COLO829 (cell line): ENCODE results near the gene HYI.
"Not testable (repeated sequence)": the region's sequence is repeated elsewhere in the genome, so short reads cannot be mapped to it uniquely, and the experiment has no call there.

Experiments used
- DNase-seq: peaks from one replicate; pipeline ENCODE4 v3.0.0; 2012; ENCODE audit warnings: low spot score

The HYI gene, protein sequence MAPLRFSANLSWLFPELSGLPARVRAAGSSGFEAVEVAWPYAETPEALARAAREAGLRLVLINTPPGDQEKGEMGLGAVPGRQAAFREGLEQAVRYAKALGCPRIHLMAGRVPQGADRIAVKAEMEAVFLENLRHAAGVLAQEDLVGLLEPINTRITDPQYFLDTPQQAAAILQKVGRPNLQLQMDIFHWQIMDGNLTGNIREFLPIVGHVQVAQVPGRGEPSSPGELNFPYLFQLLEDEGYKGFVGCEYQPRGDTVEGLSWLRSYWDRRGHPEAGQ

DNA sequence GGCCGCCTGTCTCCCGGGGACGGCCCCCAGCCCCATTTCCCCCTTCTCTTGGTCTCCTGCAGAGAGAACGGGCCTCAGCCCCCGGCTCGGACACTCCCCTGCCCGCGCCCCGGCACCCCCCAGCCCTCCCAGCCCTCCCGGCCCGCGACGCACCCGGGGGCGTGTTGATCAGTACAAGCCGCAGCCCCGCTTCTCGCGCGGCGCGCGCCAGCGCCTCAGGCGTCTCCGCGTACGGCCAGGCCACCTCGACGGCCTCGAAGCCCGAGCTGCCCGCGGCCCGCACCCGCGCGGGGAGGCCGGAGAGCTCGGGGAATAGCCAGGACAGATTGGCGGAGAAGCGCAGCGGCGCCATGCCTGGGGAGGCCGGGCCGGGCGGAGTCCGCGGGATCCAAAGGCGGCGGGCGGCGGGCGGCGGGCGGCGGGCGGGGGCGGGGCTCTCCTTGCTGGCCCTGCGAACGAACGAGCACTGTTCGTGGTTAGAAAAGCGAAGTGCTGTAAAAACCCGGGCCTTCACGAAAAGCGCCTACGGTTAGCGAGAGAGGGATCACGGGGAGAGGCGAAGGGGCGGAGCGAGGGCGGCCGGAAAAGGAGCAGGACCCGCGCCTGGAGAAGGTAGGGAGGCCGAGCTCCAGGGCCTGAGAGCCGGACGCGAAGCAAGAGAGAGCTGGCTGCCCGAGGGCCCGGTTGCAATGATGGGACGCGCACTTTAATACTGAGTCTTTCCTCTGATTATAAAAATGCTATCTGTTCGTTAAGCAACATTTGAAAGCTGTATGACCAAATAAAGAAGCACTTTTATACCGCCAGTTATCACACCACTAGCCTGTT is at the start of gene HYI:
TSS of gene HYI (minus strand) at position 490 of the 828 bp plus-strand sequence. CDS start at position 352, 138 bp downstream.
- DNase-seq, result peak; percentile 74

DNA sequence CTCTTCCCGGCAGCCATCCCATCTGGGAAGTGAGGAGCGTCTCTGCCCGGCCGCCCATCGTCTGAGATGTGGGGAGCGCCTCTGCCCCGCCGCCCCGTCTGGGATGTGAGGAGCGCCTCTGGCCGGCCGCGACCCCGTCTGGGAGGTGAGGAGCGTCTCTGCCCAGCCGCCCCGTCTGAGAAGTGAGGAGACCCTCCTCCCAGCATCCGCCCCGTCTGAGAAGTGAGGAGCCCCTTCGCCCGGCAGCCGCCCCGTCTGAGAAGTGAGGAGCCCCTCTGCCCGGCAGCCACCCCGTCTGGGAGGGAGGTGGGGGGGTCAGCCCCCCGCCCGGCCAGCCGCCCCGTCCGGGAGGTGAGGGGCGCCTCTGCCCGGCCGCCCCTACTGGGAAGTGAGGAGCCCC is 48.1 kb upstream of the HYI start:
- not testable (repeated sequence) for DNase-seq

DNA sequence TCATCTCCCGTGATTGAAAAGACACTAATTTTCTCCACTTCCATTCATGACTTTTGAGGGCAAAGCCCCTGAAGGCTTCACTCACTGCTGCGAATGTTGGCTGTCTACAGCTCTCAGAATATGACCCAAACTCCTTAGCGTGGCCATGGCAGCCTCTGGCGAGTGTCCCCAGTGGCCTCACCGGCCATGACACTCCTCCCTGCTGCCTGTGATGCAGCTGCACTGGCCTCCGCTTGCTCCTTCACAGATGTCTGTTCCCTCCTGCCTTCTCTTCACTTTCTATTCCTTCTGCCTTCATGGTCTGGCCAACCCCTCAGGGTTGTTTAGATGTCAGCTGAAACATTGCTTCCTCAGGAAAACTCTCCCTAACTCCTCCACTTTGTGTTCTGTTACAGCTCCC is 46.2 kb upstream of the HYI start:
- DNase-seq, result no peak

DNA sequence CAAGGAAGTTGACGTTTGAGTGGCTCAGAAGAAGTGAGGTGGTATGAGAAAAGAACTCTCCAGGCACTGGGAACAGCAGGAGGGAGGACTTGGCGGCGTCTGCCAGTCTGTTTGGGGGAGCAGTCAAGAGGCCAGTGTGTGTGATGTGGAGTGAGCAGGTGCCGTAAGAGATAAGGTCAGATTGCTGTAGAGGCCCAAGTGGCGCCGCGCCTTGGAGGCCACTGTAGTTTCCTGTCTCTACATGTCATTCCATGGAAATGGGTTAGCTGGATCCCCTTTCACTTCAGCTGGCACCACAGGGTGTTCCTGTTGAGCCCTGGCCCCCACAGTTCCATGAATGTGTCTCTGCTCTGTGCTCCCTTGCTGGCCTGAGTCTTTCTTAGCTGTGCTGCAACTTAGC is 41.5 kb upstream of the HYI start:
- no peak for DNase-seq

DNA sequence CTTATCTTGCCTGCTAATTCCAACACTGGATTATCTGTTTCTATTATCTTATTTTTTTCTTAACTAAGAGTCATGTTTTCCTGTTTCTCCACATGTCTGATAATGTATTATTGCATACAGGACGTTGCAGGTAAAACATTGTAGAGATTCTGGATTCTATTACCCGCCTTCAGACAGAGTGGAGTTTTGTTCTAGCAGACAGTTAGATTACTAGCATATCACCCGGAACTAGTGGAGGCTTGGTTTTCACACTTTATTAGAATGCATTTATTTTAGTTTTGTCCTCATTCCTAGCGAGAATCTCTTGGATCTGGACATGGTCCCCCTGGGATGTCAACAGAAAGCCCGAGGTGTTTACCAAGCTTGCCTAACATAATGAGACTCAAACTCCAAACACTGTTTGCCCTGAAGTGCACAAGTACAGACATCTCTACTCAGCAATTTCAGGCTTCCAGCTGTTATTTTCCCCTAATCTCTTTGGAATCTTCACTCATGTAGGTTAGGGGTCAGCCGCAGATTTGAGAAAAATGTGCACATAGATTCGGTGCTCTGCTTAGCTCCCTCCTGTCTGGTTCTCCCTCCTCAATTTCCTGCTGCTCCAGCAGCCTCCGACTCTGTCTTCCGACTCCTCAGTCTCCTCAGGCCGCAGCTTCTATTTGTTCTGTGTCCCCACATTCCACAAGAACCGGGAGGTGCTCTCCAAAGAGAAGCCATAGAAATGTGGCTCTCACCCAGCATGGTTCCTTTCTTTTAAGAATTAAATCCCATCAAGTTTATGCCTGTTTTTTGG is 40.1 kb upstream of the HYI start:
- no peak for DNase-seq

DNA sequence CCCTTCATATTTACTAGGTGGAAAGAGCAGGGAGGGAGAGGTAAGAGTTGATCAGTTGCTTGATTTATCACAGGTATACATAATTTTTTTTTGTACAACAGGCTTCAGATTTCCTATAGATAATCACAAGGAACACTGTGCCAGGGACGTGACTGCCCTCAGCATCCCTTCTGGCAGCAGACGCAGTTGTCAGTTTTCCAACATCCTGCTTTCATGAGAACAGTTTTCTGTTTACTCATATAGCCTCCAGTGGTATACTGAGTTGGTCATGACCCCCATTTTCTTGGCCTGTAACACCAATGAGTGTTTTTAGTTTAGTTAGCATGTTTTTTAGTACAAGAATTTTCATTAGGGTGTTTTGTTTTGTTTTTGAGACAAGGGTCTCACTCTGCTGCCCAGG is 39.1 kb upstream of the HYI start:
- no peak for DNase-seq

DNA sequence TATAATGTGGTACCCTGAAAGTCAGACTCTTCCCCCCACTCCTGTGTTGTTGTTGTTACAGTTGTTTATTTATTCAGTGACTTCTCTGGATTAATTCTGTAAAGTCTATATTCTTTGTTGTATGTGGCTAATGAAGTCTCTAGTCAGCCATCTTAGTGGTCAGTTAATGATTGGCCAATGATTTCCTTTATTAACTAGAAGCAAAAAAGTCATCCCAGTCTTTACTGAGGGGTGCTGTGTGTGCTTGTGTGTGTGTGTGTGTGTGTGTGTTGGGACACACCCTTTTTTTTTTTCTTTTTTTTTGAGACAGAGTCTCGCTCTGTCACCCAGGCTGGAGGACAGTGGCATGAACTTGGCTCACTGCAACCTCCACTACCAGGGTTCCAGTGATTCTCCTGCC is 37.3 kb upstream of the HYI start:
- no peak for DNase-seq

DNA sequence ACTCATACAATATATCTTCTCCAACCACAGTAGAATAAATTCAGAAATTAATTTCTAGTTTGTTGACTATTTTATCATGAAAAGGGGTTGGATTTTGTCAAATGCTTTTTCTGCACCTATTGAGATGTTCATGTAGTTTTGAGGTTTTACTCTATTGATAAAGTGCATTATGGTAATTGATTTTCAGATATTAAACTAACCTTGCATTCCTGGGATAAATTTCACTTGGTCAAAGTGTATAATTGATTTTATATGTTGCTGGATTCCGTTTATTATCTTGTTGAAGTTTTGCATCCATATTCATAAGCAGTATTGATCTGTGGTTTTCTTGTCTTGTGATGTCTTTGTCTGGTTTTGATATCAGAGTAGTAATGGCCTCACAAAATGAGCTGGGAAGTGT is 34.4 kb upstream of the HYI start:
- no peak for DNase-seq

DNA sequence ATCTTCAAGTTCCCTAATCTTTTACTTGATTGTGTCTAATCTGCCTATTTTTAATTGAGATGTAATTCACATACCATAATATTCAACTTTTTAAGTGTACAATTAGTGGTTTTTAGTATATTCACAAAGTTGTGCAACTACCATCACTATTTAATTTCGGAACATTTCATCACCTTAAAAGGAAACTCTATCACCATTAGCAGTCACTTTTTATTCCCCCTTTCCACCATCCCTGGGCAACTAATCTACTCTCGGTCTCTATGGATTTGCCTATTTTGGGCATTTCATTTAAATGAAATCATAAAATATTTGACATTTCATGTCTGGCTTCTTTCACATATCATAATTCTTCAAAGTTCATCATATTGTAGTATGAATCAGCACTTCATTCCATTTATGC is 30.6 kb upstream of the HYI start:
- DNase-seq, result no peak

DNA sequence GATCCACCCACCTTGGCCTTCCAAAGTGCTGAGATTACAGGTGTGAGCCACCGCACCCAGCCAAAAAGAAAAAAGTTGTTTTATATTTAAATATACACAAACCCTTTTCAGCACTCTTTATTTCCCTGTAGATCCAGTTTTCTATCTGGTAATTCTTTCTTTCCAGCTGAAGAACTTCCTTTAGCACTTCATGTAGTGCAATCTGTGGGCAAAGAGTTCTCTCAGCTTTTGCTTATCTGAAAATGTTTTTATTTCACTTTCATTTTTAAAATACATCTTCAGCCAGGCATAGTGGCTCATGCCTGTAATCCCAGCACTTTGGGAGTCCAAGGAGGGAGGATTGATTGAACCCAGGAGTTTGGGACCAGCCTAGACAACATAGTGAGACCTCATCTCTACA is 28.5 kb upstream of the HYI start:
- DNase-seq, result no peak

DNA sequence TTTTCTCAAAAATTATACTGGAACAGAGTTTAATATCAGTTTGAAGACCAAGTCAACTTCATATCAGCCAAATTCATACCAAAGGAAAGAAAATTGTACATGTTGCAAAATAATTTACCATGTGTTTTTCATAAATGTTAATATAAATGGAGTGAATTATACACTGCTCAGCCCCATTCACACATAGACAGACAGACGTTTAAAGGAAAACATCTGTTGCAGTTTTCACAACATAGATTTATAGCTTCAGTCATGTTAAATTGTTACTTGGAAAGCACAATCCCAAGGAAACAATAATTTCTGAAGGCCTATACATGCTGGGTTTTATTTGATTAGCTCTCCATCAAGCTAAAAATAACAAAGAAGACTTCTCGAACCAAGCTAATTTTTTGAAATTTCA is 27.8 kb upstream of the HYI start:
- no peak for DNase-seq

DNA sequence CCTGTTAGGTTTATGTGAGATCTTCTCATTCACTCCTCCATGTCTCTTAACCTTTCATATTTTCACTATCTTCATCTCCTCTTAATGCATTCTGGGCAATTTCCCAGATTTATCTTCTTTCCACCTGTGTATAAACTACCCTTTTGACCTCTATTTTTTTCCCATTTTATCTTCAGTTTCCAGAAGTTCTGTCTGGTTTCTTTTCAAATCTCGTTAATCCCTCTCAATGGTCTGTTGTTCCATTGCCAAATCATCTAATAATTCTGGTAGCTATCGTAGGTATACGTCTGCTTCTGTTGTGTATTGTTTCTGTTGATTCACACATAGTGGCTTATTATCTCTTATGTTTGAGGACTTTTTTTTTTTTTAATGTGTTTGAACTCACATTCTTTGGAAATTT is 25.7 kb upstream of the HYI start:
- DNase-seq, result no peak

DNA sequence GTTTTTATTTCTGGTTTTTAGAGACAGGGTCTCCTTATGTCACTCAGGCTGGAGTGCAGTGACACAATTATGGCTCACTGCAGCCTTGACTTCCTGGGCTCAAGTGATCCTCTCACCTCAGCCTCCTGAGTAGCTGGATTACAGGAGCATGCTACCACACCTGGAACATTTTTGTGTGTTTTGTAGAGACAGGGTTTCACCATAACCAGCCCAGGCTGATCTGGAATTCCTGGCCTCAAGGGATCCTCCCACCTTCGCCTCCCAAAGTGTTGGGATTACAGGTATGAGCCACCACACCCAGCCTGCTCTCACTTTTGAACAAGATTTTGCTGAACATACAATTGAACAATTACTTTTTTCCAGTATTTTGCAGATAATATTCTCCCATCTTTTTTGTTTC is 24.0 kb upstream of the HYI start:
- no peak for DNase-seq

DNA sequence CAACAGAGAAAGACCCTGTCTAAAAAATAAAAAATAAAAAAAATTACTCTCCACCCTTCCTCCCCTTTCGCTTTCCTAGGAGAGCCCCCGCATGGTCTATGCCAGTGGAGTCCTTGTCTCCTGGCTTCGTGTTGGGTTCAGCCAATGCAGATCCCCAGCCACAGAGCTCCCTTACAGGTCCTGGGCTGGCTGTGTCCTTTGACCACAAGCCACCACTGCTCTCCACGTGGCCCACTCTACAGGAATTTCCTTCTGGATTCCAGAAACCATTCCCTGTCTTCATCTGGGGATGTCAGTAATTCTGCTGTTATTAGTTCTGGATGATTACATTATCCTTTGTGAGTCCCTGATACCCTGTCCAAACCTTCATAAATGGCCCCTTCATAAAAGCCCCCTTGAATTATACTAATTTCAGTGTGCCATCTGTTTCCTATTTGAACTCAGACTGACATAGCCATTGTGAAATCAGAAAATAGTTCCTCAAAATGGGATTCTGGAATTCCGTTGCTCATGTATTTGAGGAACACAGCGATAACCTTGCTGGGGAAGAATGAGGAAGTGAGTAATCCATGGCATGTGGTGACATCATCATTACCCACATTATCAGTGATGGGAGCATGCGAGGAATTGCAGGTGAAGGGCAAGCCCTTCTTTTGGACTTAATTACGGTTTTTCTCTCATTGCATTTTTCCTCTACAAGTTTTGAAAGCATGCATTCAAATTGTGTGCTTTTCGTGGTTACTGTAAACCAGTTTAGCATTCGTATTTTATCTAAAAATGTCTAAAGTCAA is 22.1 kb upstream of the HYI start:
- not testable (repeated sequence) for DNase-seq

DNA sequence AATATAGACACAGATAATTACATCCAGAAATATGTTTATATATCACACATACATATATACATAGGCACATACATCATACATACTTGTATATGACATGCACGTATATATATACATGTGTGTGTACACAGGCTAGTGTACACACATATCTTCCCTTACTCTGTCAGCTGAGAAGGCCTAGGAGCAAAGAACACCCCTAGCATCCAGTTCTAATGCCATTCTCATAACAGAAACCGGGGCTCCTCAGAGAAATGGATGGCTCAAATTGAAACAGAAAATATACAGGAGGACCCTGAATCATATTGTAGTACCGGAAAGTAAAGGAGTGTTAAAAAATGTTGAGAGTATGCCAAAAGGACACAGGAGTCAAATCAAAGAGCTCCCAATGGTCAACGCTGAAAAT is 19.7 kb upstream of the HYI start:
- no peak for DNase-seq

DNA sequence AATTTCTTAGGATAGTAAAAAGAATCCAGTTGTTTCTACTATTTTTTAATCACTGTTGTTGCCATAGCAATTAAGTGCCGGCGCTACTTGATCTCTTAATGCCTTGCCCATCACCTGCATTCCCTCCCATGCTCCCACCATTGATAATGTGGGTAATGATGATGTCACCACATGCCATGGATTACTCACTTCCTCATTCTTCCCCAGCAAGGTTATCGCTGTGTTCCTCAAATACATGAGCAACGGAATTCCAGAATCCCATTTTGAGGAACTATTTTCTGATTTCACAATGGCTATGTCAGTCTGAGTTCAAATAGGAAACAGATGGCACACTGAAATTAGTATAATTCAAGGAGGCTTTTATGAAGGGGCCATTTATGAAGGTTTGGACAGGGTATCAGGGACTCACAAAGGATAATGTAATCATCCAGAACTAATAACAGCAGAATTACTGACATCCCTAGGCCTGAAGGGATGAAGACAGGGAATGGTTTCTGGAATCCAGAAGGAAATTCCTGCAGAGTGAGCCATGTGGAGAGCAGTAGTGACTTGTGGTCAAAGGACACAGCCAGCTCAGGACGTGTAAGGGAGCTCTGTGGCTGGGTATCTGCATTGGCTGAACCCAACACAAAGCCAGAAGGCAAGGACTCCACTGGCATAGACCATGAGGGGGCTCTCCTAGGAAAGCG is 18.9 kb upstream of the HYI start:
- not testable (repeated sequence) for DNase-seq

DNA sequence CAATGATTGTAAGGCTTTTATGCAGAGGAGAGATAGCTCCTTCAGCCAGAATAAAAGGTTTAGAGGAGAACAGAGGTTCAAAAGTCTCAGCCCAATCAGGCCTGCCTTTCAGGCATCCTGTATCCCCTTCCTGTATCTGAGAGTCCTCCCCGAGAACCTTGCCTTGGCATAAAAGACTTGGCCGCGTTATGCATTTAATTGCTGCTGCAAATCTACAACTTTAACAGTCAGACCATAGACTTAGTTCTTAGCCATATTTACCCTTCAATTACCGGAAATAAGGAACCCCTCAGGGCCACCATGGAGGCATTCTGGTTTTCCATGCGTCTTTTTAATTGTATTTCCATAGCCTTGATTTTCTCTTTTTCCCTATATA is 18.3 kb upstream of the HYI start:
- no peak for DNase-seq

DNA sequence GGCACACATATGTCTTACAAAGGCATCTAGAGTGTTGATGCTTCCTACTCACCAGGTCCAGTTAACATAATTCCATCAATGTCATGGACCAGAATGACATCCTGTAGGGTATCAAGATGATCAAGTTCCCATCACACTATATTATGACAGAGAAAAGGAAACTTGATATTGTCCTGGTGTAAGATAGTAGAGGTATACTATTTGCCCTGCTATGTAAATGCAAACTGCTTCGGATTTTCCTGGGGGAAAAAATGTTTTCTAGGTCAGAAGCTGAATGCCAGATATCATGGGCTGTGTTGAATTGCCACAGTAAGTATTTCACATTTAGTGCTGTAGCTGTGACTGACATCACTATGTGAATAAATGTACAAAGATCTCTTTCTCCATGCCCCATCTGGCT is 16.2 kb upstream of the HYI start:
- DNase-seq, result no peak

DNA sequence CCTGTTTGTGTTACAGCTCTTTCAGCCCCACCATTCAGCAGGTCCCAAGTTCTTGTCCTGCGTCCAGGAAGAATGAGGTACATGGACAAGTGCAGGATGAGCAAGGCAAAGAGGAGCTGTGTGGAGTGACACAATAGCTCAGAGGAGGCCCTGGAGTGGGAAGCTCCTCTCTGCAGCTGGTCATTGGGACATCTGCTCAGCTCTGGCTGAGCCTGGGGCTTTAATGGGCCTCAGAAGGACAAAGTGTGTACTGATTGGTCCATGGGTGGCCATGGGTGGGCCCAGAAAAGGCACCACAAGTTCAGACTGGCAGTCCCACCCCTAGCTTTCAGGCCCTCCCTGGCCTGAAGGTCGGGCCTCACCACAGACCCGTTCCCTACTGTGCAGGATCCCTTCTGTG is 14.7 kb upstream of the HYI start:
- DNase-seq, result no peak

DNA sequence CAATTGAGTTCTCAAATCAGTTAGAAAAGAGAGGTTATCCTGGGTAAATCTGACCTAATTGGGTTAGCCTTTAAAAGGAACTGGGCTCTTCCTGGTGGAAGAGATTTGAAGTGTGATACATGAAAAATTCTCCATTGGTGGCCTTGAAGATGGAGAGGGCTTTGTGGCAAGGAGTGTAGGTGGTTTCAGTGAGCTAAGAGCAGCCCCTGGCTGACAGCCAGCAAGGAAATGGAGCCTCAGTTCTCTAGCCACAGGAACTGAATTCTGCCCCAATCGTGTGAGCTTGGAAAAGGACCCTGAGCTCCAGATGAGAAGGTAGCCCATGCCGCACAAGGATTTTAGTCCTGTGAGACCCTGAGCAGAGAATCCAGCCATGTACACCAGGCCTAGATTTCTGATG is 12.7 kb upstream of the HYI start:
- no peak for DNase-seq

DNA sequence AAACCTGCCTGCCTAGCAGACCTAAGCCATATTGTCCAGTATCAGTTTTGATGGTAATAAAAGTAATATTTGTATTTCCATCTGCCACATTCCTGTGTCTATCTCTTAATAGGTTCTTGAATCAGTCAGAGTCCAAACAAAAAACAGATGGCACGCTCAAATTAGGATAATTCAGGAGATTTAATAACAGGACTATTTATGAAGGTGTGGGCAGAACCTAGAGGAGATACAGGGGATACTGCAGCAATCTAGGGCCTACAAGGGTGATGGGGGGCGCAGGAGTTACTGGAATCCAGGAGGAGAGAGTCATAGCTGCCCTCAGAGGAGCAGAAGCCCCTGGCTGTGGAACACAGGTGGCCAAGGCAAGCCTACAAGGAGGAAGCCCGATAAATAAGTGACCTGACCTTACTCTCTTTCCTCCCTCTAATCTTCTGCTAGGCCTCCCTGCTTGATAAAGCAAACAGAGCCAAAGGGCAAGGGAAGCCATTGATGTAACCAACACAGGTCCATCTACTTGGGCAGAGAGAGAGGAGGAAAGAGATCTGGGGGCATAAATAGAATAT is 11.9 kb upstream of the HYI start:
- no peak for DNase-seq
